Lower leg skin (tissue), 3 donors: ENCODE measurements around the gene ZNF335.

ENCODE experiments used
- POLR2A ChIP-seq, 2 donors: fragments of 450-650 bp; IDR thresholded peaks; one replicate each; pipeline ENCODE4 v1.6.1; 2016 to 2017; ENCODE audit warnings: antibody characterized with exemption in 2 of 2, mild to moderate bottlenecking in 1 of 2, moderate library complexity in 1 of 2
- TF ChIP-seq, protein P1 (sequence below), 3 donors: fragments of 450-650 bp; IDR thresholded peaks; one replicate each; pipeline ENCODE4 v1.5.1; 2016; ENCODE audit warnings: antibody characterized with exemption in 3 of 3, mild to moderate bottlenecking in 3 of 3, moderate library complexity in 2 of 3

DNA sequence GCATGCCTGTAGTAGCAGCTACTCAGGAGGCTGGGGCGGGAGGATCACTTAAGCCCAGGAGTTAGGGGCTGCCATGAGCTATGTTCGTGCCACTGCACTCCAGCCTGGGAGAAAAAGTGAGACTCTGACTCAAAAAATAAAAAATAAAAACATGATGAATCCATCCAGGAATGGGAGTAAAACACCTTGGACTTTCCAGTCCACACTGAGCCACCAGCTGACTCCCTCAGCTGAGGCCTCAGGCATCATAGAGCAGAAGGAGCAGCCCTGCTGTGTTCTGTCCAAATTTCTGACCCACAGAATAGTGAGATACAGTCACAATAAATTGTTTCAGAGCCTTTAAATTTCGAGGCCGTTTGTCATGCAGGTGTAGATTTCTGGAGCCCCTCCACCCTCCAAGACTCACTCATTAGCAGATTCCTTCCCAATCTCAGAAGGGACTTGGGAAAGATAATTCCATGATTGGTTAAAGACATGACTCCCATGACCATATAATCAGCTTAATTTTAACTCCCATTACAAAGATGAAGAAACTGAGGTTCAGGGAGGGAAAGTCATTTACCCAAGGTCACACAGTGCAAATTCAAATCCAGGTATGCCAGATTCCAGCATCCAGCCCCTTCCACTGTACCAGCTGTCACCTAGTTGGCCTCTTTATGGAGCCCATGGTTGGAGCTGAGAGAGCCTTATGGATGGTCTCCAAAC, 27.7 kb upstream of the ZNF335 start:
- TF ChIP-seq, protein P1, sequence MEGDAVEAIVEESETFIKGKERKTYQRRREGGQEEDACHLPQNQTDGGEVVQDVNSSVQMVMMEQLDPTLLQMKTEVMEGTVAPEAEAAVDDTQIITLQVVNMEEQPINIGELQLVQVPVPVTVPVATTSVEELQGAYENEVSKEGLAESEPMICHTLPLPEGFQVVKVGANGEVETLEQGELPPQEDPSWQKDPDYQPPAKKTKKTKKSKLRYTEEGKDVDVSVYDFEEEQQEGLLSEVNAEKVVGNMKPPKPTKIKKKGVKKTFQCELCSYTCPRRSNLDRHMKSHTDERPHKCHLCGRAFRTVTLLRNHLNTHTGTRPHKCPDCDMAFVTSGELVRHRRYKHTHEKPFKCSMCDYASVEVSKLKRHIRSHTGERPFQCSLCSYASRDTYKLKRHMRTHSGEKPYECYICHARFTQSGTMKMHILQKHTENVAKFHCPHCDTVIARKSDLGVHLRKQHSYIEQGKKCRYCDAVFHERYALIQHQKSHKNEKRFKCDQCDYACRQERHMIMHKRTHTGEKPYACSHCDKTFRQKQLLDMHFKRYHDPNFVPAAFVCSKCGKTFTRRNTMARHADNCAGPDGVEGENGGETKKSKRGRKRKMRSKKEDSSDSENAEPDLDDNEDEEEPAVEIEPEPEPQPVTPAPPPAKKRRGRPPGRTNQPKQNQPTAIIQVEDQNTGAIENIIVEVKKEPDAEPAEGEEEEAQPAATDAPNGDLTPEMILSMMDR (IDR thresholded peaks at IDR 0.05) = no peak
- TF ChIP-seq POLR2A (IDR thresholded peaks at IDR 0.05) = no peak
